Sciatic nerve (tissue), 2 donors: ENCODE measurements around the gene TAF11L7. TPM values are rescaled to one million over a fixed set of nuclear protein-coding genes. Genes with fewer than 3 reads are reported as not detected.
"Not testable (repeated sequence)": the region's sequence is repeated elsewhere in the genome, so short reads cannot be mapped to it uniquely, and the experiment has no call there.

Experiments
- ATAC-seq: fragments of 200-7000 bp; cut with Tn5 transposase; one replicate; pipeline ENCODE4 v1.9.1; 2020; ENCODE audit warnings: mild to moderate bottlenecking, moderate library complexity
- DNase-seq: peaks from one replicate; pipeline ENCODE4 v3.0.0-alpha.2; 2020; ENCODE audit warnings: low spot score
- intact Hi-C: fragments of 100-400 bp; cut with DNase I; formaldehyde crosslinking; loops from one replicate; pipeline ENCODE4 v1.14.2; 2022
- total RNA-seq: library from RNA; stranded (reverse); fragmentation: NEBNext Ultra II Directional; extraction: Animal tissue kit (Norgen Biotek cat#: 25700); gene quantifications from one replicate; pipeline ENCODE4 v1.2.1, GENCODE V29; 2021
- donor health status: DM: no; HTN: no; CAD: no.
- donor health status: DM: no; HTN: no; CAD: no.

TAF11L7 gene
- total RNA-seq: not detected

DNA sequence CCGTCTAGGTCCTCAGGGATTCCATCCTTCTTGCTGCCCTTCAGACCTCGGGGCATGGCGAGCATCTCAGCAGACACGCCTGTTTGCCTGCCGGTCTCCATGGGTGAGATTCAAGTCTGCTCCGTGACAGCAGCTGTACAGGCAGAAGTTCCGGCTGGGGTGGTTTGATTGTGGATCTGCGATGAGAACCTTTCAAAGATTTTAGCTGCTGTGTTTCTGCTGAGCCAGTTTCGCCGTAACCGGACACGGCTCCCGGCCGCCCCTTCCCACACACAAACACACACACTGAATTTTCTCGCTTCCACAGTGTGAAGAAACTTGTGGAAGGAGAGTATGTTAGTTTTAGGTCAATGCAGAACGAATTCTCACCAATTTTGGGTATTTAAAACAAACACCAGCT is at the start of gene TAF11L7:
TSS of gene TAF11L7 (minus strand) at position 101 of the 400 bp plus-strand sequence.
- intact Hi-C loops, ATAC-seq, DNase-seq: not testable (repeated sequence)

- DNase-seq (no peak), ATAC-seq (no peak)
- intact Hi-C loops: no loop called here
These were observed 48.6 kb upstream of the TAF11L7 start, which contains the start of gene TAF11L14 for GRCh38 chr5:17634160-17634559. Gene TAF11L14 (plus strand): TSS chr5:17634460.

DNA sequence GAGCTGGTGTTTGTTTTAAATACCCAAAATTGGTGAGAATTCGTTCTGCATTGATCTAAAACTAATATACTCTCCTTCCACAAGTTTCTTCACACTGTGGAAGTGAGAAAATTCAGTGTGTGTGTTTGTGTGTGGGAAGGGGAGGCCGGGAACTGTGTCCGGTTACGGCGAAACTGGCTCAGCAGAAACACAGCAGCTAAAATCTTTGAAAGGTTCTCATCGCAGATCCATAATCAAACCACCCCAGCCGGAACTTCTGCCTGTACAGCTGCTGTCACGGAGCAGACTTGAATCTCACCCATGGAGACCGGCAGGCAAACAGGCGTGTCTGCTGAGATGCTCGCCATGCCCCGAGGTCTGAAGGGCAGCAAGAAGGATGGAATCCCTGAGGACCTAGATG is 46.2 kb upstream of the TAF11L7 start, which contains the start of gene TAF11L13:
TSS of gene TAF11L13 (plus strand) at position 301 of the 400 bp plus-strand sequence.
- intact Hi-C loops, DNase-seq, ATAC-seq: not testable (repeated sequence)

- no peak for DNase-seq
- intact Hi-C loops: loop anchor here (2.0 kb wide), 1 partner anchor 25 kb away; no protein-coding TSS in a partner anchor
- ATAC-seq: no peak
These were observed 40.1 kb upstream of the TAF11L7 start for GRCh38 chr5:17625686-17626085.

DNA sequence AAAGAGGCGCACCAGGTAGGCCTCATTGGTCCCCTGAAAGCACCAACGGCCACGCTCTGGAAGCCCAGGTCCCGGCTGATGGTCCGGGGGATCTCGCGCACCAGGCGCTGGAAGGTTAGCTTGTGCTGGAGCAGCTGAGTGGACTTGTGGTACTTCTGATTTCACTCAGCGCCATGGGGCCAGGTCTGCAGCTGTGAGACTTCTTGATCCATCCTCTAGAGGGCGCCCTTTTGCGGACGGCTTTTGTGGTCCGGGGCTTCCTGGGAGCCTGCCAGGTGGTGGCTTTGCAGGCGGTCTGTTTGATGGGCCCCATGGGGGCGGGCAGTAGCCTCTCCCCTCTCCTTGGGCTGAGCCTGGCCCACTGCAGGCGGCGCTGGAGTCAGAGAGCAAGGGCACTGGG is 35.1 kb upstream of the TAF11L7 start:
- DNase-seq (no peak), ATAC-seq (no peak)
- intact Hi-C loops: no loop called here

- DNase-seq: no peak
- intact Hi-C loops: no loop called here
- ATAC-seq: no peak
These were observed 33.8 kb upstream of the TAF11L7 start for GRCh38 chr5:17619354-17619753.

DNA sequence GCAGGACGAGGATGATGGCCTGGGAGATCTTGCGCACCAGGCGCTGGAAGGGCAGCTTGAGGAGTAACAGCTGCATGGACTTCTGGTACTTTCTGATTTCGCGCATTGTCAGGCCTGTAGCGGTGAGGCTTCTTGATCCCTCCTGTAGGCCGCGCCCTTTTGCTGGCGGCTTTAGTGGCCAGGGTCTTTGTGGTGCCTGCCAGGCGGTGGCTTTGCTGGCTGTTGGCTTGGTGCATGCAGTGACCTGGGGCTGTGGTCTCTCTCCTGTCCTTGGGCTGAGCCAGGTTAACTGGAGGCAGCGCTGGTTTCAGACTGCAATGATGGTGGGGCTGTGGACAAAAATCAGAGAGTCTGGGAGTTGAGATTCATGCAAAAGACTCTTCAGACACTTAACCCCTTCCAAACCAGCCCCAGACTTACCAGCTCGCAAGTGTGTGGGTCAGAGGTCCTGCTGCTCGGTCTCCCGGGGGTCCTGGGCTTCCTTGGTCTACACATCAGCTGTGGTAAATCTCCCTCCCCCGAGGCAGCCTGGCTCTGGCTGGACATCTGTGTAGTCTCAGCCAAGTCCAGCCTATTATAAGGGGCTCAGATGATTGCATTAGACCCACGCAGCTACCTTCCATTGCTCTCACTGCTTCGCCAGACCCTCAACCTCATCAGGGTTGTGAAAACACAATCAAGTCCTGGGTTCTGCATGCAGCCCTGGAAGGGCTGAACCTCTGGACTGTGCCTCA is 29.5 kb upstream of the TAF11L7 start:
- DNase-seq: no peak
- intact Hi-C loops: no loop called here
- ATAC-seq: no peak

- DNase-seq, intact Hi-C loops, ATAC-seq: not testable (repeated sequence)
These were observed 24.5 kb upstream of the TAF11L7 start, which contains the start of gene TAF11L12 for GRCh38 chr5:17610092-17610491. Gene TAF11L12 (plus strand): TSS chr5:17610392.

DNA sequence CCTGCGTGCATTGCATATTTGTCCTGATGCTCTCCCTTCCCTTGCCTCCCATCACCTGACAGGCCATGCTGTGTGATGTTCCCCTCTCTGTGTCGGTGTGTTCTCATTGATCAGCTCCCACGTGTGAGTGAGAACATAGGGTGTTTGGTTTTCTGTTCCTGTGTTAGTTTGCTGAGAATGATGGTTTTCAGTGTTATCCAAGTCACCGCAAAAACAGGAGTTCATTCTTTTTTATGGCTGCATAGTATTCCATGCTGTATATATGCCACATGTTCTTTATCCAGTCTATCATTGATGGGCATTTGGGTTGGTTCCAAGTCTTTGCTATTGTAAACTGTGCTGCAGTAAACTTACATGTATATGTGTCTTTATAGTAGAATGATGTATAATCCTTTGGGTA is 21.9 kb upstream of the TAF11L7 start:
- ATAC-seq, DNase-seq, intact Hi-C loops: not testable (repeated sequence)

DNA sequence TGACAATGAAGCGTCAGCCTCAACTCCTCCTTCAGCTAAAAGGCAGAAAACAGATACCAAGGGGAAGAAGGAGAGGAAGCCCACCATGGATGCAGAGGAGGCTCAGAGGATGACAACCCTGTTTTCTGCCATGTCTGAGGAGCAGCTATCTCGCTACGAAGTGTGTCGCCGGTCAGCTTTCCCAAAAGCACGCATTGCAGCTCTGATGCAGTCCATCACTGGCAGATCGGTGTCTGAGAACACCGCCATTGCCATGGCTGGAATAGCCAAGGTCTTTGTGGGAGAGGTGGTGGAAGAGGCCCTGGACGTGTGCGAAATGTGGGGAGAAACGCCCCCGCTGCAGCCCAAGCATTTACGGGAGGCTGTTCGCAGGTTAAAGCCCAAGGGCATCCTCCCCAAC is 19.4 kb upstream of the TAF11L7 start:
- ATAC-seq: no peak
- intact Hi-C loops: no loop called here
- DNase-seq: no peak

- ATAC-seq, DNase-seq, intact Hi-C loops: not testable (repeated sequence)
These were observed 18.3 kb upstream of the TAF11L7 start, which contains the start of gene TAF11L11 for GRCh38 chr5:17603880-17604279. Gene TAF11L11 (plus strand): TSS chr5:17604183.

- ATAC-seq, DNase-seq, intact Hi-C loops: not testable (repeated sequence)
These were observed 12.2 kb upstream of the TAF11L7 start, which contains the start of gene TAF11L10 for GRCh38 chr5:17597728-17598127. Gene TAF11L10 (minus strand): TSS chr5:17597828.

GRCh38 chr5:17594255-17594654 is 8.7 kb upstream of the TAF11L7 start, which contains the start of gene TAF11L9:
Gene TAF11L9 (minus strand): TSS chr5:17594394.
- DNase-seq, intact Hi-C loops, ATAC-seq: not testable (repeated sequence)

- ATAC-seq, DNase-seq, intact Hi-C loops: not testable (repeated sequence)
These were observed 5.3 kb upstream of the TAF11L7 start, which contains the start of gene TAF11L8 for GRCh38 chr5:17590860-17591259. Gene TAF11L8 (minus strand): TSS chr5:17590960.

Other genes starting within 250 kb of the TAF11L7 start
- gene TAF11L2, start 87.5 kb downstream of the TAF11L7 start, total RNA-seq: not detected
- not detected for gene TAF11L3, start 67.4 kb downstream of the TAF11L7 start, total RNA-seq
- gene TAF11L4, start 64.0 kb downstream of the TAF11L7 start, total RNA-seq: not detected
- gene TAF11L5, start 60.5 kb downstream of the TAF11L7 start, total RNA-seq: not detected
- gene TAF11L6, start 57.1 kb downstream of the TAF11L7 start, total RNA-seq: not detected
- gene TAF11L8, start 5.2 kb upstream of the TAF11L7 start, total RNA-seq: not detected
- gene TAF11L9, start 8.6 kb upstream of the TAF11L7 start, total RNA-seq: not detected
- not detected for gene TAF11L10, start 12.1 kb upstream of the TAF11L7 start, total RNA-seq
- gene TAF11L11, start 18.4 kb upstream of the TAF11L7 start, total RNA-seq: not detected
- not detected for gene TAF11L12, start 24.6 kb upstream of the TAF11L7 start, total RNA-seq
- gene TAF11L13, start 46.3 kb upstream of the TAF11L7 start, total RNA-seq: not detected
- gene TAF11L14, start 48.7 kb upstream of the TAF11L7 start, total RNA-seq: not detected